Measurements from ENCODE around the gene NTNG2.

GRCh38 chr9:132166599-132166998 lies 4.7 kb downstream of the NTNG2 start:
- TF ChIP-seq, protein P1, sequence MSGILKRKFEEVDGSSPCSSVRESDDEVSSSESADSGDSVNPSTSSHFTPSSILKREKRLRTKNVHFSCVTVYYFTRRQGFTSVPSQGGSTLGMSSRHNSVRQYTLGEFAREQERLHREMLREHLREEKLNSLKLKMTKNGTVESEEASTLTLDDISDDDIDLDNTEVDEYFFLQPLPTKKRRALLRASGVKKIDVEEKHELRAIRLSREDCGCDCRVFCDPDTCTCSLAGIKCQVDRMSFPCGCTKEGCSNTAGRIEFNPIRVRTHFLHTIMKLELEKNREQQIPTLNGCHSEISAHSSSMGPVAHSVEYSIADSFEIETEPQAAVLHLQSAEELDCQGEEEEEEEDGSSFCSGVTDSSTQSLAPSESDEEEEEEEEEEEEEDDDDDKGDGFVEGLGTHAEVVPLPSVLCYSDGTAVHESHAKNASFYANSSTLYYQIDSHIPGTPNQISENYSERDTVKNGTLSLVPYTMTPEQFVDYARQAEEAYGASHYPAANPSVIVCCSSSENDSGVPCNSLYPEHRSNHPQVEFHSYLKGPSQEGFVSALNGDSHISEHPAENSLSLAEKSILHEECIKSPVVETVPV (CRISPR knock-in tag; IDR thresholded peaks at IDR 0.05), result no peak
- TF ChIP-seq RARB (CRISPR knock-in tag; IDR thresholded peaks at IDR 0.05), result no peak
- no peak for TF ChIP-seq ZNF565 (CRISPR knock-in tag; conservative IDR thresholded peaks at IDR 0.05; ENCODE audit: low read depth)
- TF ChIP-seq GLIS3 (CRISPR knock-in tag; IDR thresholded peaks at IDR 0.05), result no peak
- no peak for TF ChIP-seq TSHZ2 (CRISPR knock-in tag; IDR thresholded peaks at IDR 0.05)
- TF ChIP-seq, protein P2, sequence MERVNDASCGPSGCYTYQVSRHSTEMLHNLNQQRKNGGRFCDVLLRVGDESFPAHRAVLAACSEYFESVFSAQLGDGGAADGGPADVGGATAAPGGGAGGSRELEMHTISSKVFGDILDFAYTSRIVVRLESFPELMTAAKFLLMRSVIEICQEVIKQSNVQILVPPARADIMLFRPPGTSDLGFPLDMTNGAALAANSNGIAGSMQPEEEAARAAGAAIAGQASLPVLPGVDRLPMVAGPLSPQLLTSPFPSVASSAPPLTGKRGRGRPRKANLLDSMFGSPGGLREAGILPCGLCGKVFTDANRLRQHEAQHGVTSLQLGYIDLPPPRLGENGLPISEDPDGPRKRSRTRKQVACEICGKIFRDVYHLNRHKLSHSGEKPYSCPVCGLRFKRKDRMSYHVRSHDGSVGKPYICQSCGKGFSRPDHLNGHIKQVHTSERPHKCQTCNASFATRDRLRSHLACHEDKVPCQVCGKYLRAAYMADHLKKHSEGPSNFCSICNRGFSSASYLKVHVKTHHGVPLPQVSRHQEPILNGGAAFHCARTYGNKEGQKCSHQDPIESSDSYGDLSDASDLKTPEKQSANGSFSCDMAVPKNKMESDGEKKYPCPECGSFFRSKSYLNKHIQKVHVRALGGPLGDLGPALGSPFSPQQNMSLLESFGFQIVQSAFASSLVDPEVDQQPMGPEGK (CRISPR knock-in tag; IDR thresholded peaks at IDR 0.05; ENCODE audit: borderline replicate concordance), result no peak
- TF ChIP-seq ARNTL (CRISPR knock-in tag; IDR thresholded peaks at IDR 0.05; ENCODE audit: borderline replicate concordance, low read depth), result no peak
- no peak for TF ChIP-seq ESRRG (CRISPR knock-in tag; IDR thresholded peaks at IDR 0.05)
- no peak for TF ChIP-seq SNAI2 (CRISPR knock-in tag; IDR thresholded peaks at IDR 0.05)
- no peak for TF ChIP-seq TOX (CRISPR knock-in tag; IDR thresholded peaks at IDR 0.05; ENCODE audit: borderline replicate concordance)
- no peak for TF ChIP-seq CREB5 (CRISPR knock-in tag; IDR thresholded peaks at IDR 0.05; ENCODE audit: low read depth)
- no peak for TF ChIP-seq ZNF8 (CRISPR knock-in tag; IDR thresholded peaks at IDR 0.05)
- no peak for TF ChIP-seq OSR1 (CRISPR knock-in tag; IDR thresholded peaks at IDR 0.05)
